Urothelium cell line (cell line): Measurements from ENCODE around the gene MRE11.

ENCODE experiments used
- DNase-seq: peaks from one replicate; pipeline ENCODE4 v3.0.0; 2011; ENCODE audit warnings: low spot score, mixed read lengths
- FAIRE-seq: peaks from 2 replicates; lab custom pipeline; 2011; peaks lifted over from hg19 to GRCh38; lab: Jason Lieb, UNC

Gene MRE11

GRCh38 chr11:94493281-94494125, at the start of gene MRE11, which contains the start of gene ANKRD49:
MRE11 (minus strand) TSS chr11:94493844; CDS start chr11:94492801, 1,043 bp downstream.
ANKRD49 (plus strand) TSS chr11:94493984; CDS start chr11:94496694, 2,710 bp downstream.
- peak; percentile 95 for FAIRE-seq
- DNase-seq: peak; percentile 96

- no peak for DNase-seq
- FAIRE-seq: no peak
These were observed 45.8 kb upstream of the MRE11 start for GRCh38 chr11:94539420-94539819.

GRCh38 chr11:94537031-94537600, 43.5 kb upstream of the MRE11 start:
- FAIRE-seq (no peak), DNase-seq (no peak)

- DNase-seq: no peak
- FAIRE-seq: no peak
These were observed 42.7 kb upstream of the MRE11 start for GRCh38 chr11:94536386-94536785.

- DNase-seq (no peak), FAIRE-seq (no peak)
These were observed 40.3 kb upstream of the MRE11 start for GRCh38 chr11:94533696-94534630.

- no peak for FAIRE-seq
- DNase-seq: no peak
These were observed 39.6 kb upstream of the MRE11 start for GRCh38 chr11:94533206-94533605.

- no peak for DNase-seq
- FAIRE-seq: no peak
These were observed 38.6 kb upstream of the MRE11 start for GRCh38 chr11:94532211-94532610.

GRCh38 chr11:94528551-94528950, 34.9 kb upstream of the MRE11 start:
- no peak for FAIRE-seq
- DNase-seq: no peak

- FAIRE-seq (no peak), DNase-seq (no peak)
These were observed 33.2 kb upstream of the MRE11 start for GRCh38 chr11:94526645-94527438.

- FAIRE-seq (no peak), DNase-seq (peak; percentile 61)
These were observed 32.1 kb upstream of the MRE11 start for GRCh38 chr11:94525546-94526324.

- no peak for DNase-seq
- no peak for FAIRE-seq
These were observed 30.7 kb upstream of the MRE11 start for GRCh38 chr11:94524341-94524740.

- DNase-seq: no peak
- FAIRE-seq: peak; percentile 55
These were observed 28.0 kb upstream of the MRE11 start for GRCh38 chr11:94521684-94522083.

GRCh38 chr11:94519478-94520084, 25.9 kb upstream of the MRE11 start:
- FAIRE-seq (no peak), DNase-seq (peak; percentile 20)

GRCh38 chr11:94518300-94518699, 24.7 kb upstream of the MRE11 start:
- DNase-seq (no peak), FAIRE-seq (no peak)

GRCh38 chr11:94516725-94517124, 23.1 kb upstream of the MRE11 start:
- DNase-seq (no peak), FAIRE-seq (no peak)

GRCh38 chr11:94515398-94515797, 21.8 kb upstream of the MRE11 start:
- DNase-seq (no peak), FAIRE-seq (no peak)

GRCh38 chr11:94513091-94513490, 19.4 kb upstream of the MRE11 start:
- no peak for DNase-seq
- FAIRE-seq: no peak

GRCh38 chr11:94511932-94512781, 18.5 kb upstream of the MRE11 start, which contains the start of gene C11orf97:
C11orf97 (plus strand) TSS chr11:94512461; CDS start chr11:94512529, 68 bp downstream.
- DNase-seq (peak; percentile 67), FAIRE-seq (no peak)
